ENCODE measurements around the gene CARNS1.
A peak's percentile ranks its signal among the peaks of the same experiment; 100 is the strongest.
"Not testable (repeated sequence)": the region's sequence is repeated elsewhere in the genome, so short reads cannot be mapped to it uniquely, and the experiment has no call there.

The CARNS1 gene

GRCh38 chr11:67409261-67409666, 6.2 kb upstream of the CARNS1 start:
- no peak for DNase-seq (ENCODE audit: low read depth in 2 of 2)

DNA sequence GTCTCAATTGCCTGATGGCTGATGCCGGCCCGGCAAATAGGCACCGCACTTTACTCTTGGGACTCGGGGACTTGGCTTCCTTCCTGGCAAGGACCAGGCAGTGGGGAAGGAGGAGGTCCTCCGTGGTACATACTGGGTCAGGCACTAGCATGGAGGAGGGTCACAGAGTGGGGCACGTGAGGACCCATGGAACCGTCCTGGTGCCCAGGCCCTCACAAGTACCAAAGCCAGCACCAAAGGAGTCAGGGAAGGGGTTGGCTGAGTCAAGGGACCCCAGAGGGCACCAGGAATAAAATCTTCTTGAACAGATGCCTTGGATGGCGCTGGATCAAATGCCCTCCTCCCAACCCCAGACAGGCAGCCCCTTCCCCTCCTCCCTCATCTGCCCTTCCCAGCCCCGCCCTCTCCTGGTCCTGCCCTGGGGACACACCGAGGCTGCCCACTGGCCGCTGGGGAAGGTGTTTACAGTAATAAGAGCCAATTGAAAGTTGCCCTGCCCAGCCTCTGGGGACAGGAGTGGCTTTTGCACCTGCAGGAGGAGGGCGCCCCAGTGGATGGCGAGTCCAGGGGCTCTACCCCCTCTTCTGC, 5.6 kb upstream of the CARNS1 start:
- DNase-seq (ENCODE audit: low read depth in 2 of 2): no peak

DNA sequence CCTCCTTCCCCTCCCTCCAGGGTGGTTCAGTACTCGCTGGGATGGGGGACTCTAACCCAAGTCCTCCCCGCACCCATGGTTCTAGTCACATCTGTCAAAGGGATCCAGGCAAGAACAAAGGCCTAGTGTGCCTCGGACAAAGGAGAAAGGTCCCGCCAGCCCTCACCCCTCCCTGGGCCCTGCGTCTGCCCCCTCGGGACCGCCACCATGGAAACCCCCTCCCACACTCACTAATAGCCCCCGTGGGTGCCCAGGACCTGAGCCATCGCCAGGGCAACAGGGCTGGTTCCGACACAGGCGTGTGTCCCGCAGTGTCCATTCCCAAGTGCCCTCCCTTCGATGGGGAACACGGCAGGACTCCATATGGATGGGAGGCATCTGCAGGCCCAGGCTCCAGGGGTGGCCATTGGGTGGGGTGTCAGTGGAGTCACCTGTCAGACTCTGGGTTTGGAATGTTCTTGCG, 5.1 kb upstream of the CARNS1 start:
- DNase-seq (ENCODE audit: low read depth in 2 of 2): no peak

DNA sequence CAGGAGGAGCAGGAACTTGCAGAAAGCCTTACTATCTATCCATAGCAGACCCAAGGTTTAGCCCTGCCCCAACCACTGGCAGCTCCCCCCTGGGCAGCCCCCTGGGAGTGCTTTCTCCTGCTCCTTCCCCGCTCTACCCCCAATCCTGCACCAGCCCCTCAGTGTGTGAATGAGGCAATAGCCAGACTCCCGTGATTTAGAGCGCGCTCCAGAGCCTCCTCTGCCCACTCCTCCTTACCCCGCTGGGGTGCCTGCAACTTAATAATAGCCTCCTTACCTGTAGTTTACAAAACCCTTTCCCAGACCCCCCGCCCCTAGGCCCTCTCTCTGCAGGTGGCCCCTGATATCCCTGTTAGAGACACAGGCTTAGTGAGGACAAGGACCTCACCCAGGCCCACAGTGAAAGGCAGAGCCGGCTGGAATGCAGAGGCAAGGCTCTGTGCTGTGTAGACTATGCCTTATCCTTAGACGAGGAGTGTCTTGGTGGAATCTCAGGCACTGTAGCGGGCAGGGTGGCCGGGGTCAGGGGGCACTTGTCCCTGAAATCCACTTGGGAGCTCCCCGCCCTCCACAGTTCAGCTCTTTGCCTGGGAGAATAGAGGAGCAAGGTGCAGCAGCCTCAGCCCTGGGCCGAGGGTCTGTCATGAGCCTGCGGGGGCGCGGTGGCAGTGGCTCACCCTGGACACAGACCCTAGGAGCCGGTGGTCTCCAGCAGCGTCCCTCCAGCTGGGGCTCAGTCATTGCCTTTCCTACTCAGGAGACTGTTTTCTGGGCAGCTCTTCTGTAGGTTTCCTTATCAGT, 4.3 kb upstream of the CARNS1 start:
- no peak for DNase-seq (ENCODE audit: low read depth in 2 of 2)

- no peak for DNase-seq (ENCODE audit: low read depth in 2 of 2)
Observed at GRCh38 chr11:67411785-67412152, 3.7 kb upstream of the CARNS1 start.

DNA sequence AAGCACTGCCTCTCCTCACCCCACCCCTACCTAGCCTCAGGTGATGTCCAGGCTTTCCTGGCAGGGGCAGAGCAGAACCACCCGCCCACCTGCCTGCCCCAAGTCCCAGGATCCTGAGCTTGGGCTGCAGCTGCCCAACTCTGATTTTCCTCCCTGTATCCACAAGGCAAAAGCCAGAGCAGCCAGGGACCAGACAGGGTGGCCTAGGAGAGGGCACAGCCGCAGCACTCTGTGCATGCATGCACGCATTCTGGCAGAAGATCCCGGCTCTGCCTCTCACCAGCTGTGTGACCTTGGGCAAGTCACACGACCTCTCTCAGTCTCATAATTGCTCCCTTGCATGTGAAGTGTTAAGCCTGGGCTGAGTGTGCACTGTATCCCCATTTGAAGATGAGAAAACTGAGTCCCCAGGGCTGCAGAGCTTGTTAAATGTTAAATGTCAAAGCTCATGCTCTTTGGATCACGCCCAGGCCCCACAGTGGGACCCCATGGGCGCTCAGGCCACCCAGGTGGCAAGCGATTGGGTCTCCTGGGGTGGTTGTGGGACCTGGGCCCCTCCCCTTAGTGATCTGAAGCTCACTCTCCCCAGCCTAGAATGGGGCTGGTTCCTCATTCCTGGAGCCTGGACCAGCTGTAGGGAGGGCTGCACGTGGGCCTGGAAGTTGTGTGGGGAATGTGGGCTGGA, 2.8 kb upstream of the CARNS1 start:
- DNase-seq (ENCODE audit: low read depth in 2 of 2): no peak

GRCh38 chr11:67413266-67413849, 2.1 kb upstream of the CARNS1 start:
- DNase-seq (ENCODE audit: low read depth in 2 of 2): no peak

GRCh38 chr11:67416416-67417335, 1.2 kb downstream of the CARNS1 start:
- no peak for DNase-seq (ENCODE audit: low read depth in 2 of 2)

DNA sequence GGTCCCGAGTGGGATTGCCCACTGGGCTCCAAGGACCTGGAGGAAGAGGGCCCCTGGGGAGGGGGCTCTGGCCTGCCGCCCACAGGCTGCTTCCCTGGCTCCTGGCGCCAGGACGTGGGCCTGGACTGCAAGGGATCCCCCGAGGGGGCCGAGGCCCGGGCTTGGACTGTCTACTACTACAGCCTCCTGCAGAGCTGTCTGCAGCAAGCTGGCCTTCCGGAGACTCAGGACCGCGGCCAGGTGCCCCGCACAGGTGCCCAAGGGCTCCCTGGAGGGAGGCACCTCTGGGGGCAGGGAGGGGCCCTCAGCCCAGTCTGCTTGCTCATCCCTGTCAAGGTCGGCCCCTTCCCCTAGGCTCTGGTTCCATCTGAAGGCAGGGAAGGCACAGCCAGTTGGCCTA, 1.9 kb downstream of the CARNS1 start:
- no peak for DNase-seq (ENCODE audit: low read depth in 2 of 2)

DNA sequence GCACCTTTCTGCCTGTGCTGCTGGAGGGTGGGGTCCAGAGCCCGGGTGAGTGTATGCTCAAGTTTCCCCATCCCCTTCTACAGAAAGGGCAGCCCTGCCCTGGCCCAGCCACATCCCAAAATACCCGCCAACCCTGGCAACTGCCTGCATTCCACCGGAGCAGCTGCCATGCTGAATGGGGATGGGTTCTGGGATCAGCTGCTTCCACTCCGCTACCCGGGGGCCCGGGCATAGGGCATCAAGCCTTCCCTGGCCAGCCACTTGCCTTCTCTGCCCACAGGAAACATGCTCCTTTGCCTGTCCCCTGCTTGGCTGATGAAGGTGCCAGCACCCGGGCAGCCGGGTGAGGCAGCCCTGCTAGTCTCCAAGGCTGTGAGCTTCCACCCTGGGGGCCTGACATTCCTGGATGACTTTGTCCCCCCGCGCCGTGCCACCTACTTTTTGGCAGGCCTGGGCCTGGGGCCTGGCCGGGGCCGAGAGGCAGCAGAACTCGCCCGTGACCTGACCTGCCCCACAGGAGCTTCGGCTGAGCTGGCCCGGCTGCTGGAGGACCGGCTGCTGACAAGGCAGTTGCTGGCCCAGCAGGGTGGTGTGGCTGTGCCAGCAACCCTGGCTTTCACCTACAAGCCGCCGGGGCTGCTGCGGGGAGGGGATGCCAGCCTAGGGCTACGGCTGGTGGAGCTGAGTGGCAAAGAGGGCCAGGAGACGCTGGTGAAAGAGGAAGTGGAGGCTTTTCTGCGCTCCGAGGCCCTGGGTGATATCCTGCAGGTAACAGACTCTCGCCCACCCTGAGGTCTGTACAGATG, 3.2 kb downstream of the CARNS1 start:
- DNase-seq (ENCODE audit: low read depth in 2 of 2): no peak

DNA sequence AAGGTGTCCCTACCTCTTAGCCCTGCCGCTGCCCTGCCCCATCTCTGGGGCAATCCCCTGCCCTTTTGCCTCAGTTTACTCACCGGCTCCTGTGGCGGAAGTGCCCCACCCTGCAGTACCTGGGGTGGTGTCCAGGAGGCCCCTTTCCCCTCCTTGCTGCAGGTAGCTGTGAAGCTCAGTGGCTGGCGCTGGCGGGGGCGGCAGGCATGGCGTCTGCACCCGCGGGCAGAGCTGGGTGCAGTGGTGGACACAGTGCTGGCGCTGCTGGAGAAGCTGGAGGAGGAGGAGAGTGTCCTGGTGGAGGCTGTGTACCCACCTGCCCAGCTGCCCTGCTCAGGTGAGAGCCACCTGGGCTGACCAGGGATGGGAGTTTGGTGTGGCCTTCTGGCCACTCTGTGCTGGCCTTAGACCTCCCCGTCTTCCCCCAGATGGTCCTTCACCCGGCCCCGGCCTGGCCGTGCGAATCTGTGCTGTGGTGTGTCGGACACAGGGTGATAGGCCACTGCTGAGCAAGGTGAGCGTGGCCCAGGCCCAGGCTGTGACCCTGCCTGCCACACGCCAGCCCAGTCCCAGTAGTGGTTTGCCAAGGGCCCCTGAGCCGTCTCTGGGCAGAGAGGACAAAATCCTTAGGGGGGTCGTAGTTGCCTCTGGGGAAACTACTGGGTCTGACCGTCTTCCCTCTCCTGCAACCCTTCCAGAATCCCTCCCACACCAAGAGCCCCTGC, 4.0 kb downstream of the CARNS1 start:
- DNase-seq (ENCODE audit: low read depth in 2 of 2): no peak

DNA sequence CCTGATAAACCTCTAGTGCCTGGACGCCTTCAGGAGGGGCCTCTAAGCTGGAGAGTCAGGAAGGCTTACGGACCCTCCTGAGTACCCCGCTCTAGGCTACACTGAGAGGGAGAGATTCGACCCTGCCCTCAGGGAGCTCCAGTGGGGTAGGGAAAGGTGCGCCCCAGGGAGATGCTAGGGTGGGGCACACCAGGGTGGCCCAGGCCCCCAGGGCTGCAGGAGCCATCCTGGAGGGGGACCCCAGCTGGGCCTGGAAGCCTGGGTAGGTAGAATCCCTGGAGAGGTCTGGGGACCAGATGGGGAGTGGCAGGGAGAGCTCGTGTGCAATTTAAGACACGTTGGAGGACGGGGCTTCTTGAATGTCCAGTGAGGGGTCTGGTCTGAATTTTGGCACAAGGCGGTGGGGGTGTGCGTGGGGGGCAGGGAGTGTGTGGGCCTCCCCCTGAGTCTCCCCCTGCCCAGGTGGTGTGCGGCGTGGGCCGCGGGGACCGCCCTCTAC, 4.7 kb downstream of the CARNS1 start:
- no peak for DNase-seq (ENCODE audit: low read depth in 2 of 2)

- peak; percentile 97 to 98 for DNase-seq (ENCODE audit: low read depth in 2 of 2)
Observed at GRCh38 chr11:67420646-67421429, 5.4 kb downstream of the CARNS1 start.

GRCh38 chr11:67421430-67422031, 6.1 kb downstream of the CARNS1 start:
- no peak for DNase-seq (ENCODE audit: low read depth in 2 of 2)

DNA sequence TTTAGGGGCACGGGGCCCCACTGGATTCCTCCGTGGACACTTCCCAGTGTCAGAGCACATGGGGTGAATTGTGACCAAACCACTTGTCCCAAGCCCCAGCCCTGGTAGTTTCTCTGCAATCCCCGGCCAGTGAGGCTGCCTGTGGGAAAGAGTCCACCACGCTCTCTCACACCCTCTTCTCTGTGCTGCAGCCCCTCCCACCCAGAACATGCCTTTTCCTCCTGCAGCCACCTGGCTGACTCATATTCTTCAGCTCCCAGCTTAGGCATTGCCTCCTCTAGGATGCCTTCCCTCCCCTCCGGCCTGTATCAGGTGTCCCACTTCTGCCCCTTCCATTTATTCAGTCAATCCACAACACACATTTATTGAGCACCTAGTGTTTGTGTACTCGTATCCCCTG, 7.4 kb downstream of the CARNS1 start:
- no peak for DNase-seq (ENCODE audit: low read depth in 2 of 2)

- DNase-seq (ENCODE audit: low read depth in 2 of 2): no peak
Observed at GRCh38 chr11:67423466-67423865, 8.0 kb downstream of the CARNS1 start.

DNA sequence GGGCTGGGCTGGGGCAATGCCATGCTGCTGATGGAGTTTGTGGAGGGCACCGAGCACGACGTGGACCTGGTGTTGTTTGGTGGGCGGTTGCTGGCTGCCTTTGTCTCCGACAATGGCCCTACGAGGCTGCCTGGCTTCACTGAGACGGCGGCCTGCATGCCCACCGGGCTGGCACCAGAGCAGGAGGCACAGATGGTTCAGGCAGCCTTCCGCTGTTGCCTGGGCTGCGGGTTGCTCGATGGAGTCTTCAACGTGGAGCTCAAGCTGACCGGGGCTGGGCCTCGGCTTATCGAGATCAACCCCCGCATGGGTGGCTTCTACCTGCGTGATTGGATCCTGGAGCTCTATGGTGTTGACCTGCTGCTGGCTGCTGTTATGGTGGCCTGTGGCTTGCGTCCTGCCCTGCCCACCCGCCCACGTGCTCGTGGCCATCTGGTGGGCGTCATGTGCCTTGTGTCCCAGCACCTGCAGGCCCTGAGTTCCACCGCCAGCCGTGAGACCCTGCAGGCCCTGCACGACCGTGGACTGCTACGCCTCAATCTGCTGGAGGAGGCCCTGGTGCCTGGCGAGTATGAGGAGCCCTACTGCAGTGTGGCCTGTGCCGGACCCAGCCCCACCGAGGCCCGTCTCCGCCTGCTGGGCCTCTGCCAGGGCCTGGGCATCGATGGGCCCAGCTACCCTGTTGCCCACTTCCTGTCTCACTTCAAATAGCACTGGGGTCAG, 8.6 kb downstream of the CARNS1 start:
- no peak for DNase-seq (ENCODE audit: low read depth in 2 of 2)

GRCh38 chr11:67427364-67427859, 11.9 kb downstream of the CARNS1 start:
- DNase-seq (ENCODE audit: low read depth in 2 of 2): not testable (repeated sequence)

All from stimulated activated CD4-positive, alpha-beta T cell treated with anti-CD3 and anti-CD28 coated beads, Interleukin-12 subunit alpha, Interleukin-12 subunit beta, amount 100 ng/mL, for 24 hours (primary cell).